Activated naive CD4-positive, alpha-beta T cell treated with anti-CD3 and anti-CD28 coated beads, Interleukin-2, amount 50 U/mL, for 24 hours (primary cell): ENCODE measurements around the gene SPTBN5.
A peak's percentile ranks its signal among the peaks of the same experiment; 100 is the strongest.

Experiments used
- H3K27ac Mint-ChIP-seq: one replicate; pipeline ENCODE4 v1.8.0; 2021; ENCODE audit warnings: mild to moderate bottlenecking, mixed read lengths
- H3K27me3 Mint-ChIP-seq: one replicate; pipeline ENCODE4 v1.8.0; 2021; ENCODE audit warnings: mixed read lengths
- H3K36me3 Mint-ChIP-seq: one replicate; pipeline ENCODE4 v1.8.0; 2021; ENCODE audit warnings: mixed read lengths
- H3K4me1 Mint-ChIP-seq: one replicate; pipeline ENCODE4 v1.8.0; 2021; ENCODE audit warnings: mixed read lengths
- H3K4me3 Mint-ChIP-seq: one replicate; pipeline ENCODE4 v1.8.0; 2021; ENCODE audit warnings: mild to moderate bottlenecking, mixed read lengths
- H3K9me3 Mint-ChIP-seq: one replicate; pipeline ENCODE4 v1.8.0; 2021; ENCODE audit warnings: mixed read lengths

SPTBN5 gene

DNA sequence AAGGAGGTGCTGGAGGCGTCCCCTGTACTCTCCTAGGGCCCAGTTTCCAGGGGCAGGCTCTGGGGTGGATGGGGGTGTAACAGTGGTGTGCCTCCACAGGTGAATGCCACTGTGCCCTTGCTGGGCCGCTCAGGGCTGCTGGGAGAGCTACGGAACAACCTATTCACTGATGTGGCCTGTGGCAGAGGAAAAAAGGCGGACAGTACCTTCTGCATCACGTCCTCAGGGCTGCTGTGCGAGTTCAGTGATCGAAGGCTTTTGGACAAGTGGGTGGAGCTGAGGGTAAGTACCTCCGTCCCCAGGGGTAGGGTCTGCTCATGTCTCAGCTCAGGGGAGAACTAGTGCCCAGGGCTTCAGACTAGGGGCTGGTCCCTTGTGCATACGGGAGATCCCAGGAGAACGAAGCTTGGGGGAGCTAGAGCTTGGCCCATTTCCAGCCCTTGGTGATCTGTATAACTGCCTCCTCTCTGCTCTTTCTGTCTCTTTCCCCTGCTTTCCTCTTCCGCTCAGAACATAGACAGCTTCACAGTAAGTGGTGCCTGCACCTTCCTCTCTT is 81.0 kb downstream of the SPTBN5 start:
- H3K36me3 Mint-ChIP-seq: peaks cover 6% of the 10 kb centered on the region
- peaks cover 6% of the 10 kb centered on the region for H3K4me1 Mint-ChIP-seq
- H3K27ac Mint-ChIP-seq: no peak overlapping the region
- no peak overlapping the region for H3K4me3 Mint-ChIP-seq
- H3K27me3 Mint-ChIP-seq: no peaks in the 10 kb centered on the region
- no peaks in the 10 kb centered on the region for H3K9me3 Mint-ChIP-seq

DNA sequence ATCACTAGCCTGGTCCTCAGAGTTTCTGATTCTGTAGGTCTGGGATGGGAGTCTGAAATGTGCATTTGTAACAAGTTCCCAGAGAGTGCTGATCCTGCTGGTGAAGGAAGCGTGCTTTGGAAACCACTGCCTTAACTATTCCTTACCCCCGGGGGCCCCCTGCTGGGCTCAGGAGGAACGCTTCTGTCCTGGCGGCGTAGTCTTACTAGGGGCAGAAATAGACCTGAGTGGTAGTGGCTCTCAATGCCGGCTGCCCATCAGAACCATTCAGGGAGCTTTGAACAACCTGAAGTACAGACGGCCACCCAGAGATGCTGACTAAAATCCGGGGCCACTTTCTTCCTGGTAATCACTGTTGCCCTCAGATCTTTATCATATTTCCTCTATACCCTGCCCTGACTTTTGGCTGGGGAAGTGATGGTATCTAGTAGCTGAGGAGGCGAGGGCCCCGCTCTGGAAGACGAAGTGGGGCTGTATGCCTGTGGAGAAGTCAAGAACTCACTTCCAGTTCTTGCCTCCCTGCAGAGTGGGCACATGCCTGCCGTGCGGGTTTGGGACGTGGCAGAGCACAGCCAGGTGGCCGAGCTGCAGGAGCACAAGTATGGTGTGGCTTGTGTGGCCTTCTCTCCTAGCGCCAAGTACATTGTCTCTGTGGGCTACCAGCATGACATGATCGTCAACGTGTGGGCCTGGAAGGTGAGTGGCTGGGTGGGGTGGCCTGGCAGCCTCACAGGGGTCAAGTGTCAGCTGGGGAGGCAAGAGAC is 82.2 kb downstream of the SPTBN5 start:
- peaks cover 6% of the 10 kb centered on the region for H3K4me1 Mint-ChIP-seq
- H3K27ac Mint-ChIP-seq: no peak overlapping the region
- no peaks in the 10 kb centered on the region for H3K27me3 Mint-ChIP-seq
- H3K36me3 Mint-ChIP-seq: peaks cover 6% of the 10 kb centered on the region
- no peak overlapping the region for H3K4me3 Mint-ChIP-seq
- no peaks in the 10 kb centered on the region for H3K9me3 Mint-ChIP-seq

DNA sequence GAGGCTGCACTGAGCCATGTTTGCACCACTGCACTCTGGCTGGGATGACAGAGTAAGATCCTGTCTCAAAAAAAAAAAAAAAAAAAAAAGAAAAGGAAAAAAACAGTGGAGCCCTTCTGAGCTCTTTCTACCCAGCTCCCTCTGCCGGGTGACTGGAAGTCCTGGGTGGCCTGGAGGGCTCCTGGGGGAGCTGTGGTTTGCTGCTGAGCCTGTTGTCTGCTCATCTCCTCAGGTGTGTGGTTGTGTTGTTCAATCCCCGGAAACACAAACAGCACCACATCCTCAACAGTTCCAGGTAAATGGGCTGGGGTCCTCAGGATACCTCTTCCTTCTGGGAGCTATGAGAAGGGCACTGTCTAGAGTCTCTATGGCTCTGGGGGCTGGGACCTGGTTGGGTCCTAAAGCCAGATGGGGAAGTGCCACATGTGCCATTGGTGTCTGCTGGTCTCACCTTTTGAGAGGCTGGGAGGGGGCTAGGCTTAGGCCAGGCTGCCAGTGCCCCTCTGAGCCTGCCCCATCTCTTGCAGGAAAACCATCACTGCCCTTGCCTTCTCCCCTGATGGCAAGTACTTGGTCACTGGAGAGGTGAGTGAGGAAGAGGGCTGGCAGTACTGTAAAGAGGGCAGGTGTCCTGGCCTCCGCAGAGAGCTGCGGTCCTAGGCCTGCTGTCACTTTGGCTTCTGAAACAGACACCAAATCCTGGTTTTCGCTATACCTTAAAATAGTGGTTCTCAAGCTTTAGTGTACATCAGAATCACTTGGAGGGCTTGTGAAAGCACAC is 83.0 kb downstream of the SPTBN5 start:
- Mint-ChIP-seq H3K36me3 (peaks cover 2% of the 10 kb centered on the region), H3K4me1 (peaks cover 6% of the 10 kb centered on the region), H3K27me3 (no peaks in the 10 kb centered on the region), H3K9me3 (no peaks in the 10 kb centered on the region), H3K27ac (no peak overlapping the region), H3K4me3 (no peak overlapping the region)

DNA sequence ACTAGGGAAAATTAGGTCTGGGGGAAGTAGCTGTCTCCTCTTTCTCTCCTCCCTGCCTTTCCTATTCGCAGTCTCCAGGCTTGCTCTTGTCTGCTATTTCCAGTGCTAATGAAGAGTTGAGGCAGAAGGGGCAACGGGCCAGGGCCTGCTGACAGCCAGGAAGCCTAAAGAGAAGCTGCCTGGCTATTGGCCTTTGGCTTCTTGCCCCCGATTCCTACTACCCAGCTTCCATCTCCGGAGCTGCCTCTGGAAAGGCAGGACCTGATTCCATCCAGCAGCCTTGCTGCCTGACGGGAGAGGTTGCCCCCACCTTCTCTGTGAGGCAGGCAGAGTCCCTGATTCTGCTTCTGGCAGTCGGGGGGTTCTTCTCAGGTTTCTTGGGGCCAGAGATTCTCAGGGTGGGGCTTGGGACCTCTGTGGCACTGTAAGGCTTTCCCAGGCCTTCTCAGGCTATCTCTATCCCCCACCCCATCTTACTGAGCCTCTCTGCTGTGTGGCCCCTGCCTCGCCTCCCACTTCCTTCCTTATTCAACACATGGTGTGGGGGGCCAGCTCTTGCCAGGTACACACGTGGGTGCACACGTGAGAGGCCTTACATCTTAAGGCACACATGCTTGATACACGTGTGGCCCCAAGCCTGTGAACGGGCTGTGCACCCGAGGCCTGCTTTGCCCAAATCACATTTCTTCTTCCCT is 84.2 kb downstream of the SPTBN5 start:
- H3K9me3 Mint-ChIP-seq: no peaks in the 10 kb centered on the region

GRCh38 chr15:41809121-41809520 is 84.7 kb downstream of the SPTBN5 start:
- peaks cover 14% of the 10 kb centered on the region for H3K4me1 Mint-ChIP-seq
- H3K4me3 Mint-ChIP-seq: no peak overlapping the region
- H3K9me3 Mint-ChIP-seq: no peaks in the 10 kb centered on the region
- no peaks in the 10 kb centered on the region for H3K27me3 Mint-ChIP-seq
- no peak overlapping the region for H3K27ac Mint-ChIP-seq
- H3K36me3 Mint-ChIP-seq: peaks cover 3% of the 10 kb centered on the region

More for the DNA sequence above, 84.2 kb downstream of the SPTBN5 start:
- Mint-ChIP-seq H3K27ac (no peak overlapping the region), H3K27me3 (no peaks in the 10 kb centered on the region), H3K4me3 (no peak overlapping the region), H3K4me1 (peaks cover 10% of the 10 kb centered on the region), H3K36me3 (peaks cover 3% of the 10 kb centered on the region)

- Mint-ChIP-seq H3K9me3 (no peaks in the 10 kb centered on the region), H3K27ac (no peak overlapping the region), H3K36me3 (peaks cover 3% of the 10 kb centered on the region), H3K4me1 (peaks cover 12% of the 10 kb centered on the region), H3K4me3 (no peak overlapping the region), H3K27me3 (no peaks in the 10 kb centered on the region)
Observed at GRCh38 chr15:41806291-41807181, 87.3 kb downstream of the SPTBN5 start.

DNA sequence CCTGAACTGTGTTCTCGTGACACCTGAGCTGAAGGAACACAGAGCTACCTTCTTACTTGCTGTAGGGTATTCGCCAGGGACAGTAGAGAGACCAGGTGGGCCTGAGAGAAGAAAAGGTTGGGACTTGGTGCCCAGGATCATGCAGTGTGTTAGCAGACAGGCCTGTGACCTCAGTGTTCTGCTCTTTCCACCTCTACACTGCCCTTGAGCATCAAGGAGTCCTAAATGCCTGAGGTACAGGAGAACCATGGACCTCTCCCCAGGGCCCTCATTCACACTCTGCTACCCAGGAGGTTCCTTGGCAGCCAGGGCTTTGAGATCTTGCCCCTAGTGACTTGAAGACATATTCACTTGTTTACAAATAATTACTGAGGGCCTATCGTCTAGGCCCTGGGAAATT is 88.1 kb downstream of the SPTBN5 start:
- no peak overlapping the region for H3K4me3 Mint-ChIP-seq
- no peak overlapping the region for H3K27ac Mint-ChIP-seq
- no peaks in the 10 kb centered on the region for H3K27me3 Mint-ChIP-seq
- no peaks in the 10 kb centered on the region for H3K9me3 Mint-ChIP-seq
- peaks cover 8% of the 10 kb centered on the region for H3K4me1 Mint-ChIP-seq
- H3K36me3 Mint-ChIP-seq: peaks cover 5% of the 10 kb centered on the region

- Mint-ChIP-seq H3K27ac (peak overlapping the region; percentile 26), H3K4me1 (peaks cover 8% of the 10 kb centered on the region), H3K36me3 (peaks cover 5% of the 10 kb centered on the region), H3K27me3 (no peaks in the 10 kb centered on the region), H3K4me3 (no peak overlapping the region), H3K9me3 (no peaks in the 10 kb centered on the region)
Observed at GRCh38 chr15:41804916-41805666, 88.8 kb downstream of the SPTBN5 start.

GRCh38 chr15:41804361-41804760 is 89.5 kb downstream of the SPTBN5 start:
- Mint-ChIP-seq H3K27ac (peak overlapping the region; percentile 35), H3K9me3 (no peaks in the 10 kb centered on the region), H3K4me1 (peaks cover 8% of the 10 kb centered on the region), H3K36me3 (peaks cover 5% of the 10 kb centered on the region), H3K27me3 (no peaks in the 10 kb centered on the region), H3K4me3 (no peak overlapping the region)

DNA sequence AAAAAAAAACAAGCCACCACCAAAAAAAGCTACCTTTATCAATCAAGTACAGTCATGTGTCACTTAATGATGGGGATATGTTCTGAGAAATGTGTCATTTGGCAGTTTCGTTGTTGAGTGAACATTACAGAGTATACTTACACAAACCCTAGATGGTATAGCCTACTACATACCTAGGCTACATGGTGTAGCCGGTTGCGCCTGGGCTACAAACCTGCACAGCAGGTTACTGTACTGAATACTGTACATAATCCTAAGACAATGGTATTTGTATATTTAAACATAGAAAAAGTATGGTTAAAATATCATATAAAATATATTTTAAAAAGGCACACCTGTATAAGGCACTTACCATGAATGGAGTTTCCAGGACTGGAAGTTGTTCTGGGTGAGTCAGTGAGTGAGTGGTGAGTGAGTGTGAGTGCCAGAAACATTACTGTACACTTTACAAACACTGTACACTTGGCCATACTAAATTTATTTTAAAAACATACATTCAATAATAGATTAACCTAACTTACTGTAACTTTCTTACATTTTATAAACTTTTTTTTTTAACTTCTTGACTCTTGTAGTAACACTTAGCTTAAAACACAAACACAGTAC is 91.9 kb downstream of the SPTBN5 start:
- peaks cover 10% of the 10 kb centered on the region for H3K4me1 Mint-ChIP-seq
- H3K9me3 Mint-ChIP-seq: no peaks in the 10 kb centered on the region
- H3K27ac Mint-ChIP-seq: no peak overlapping the region
- no peaks in the 10 kb centered on the region for H3K27me3 Mint-ChIP-seq
- peaks cover 5% of the 10 kb centered on the region for H3K36me3 Mint-ChIP-seq
- no peak overlapping the region for H3K4me3 Mint-ChIP-seq

- Mint-ChIP-seq H3K4me3 (no peak overlapping the region), H3K36me3 (peaks cover 5% of the 10 kb centered on the region), H3K27ac (peak overlapping the region; percentile 23), H3K4me1 (peaks cover 18% of the 10 kb centered on the region), H3K9me3 (no peaks in the 10 kb centered on the region), H3K27me3 (no peaks in the 10 kb centered on the region)
Observed at GRCh38 chr15:41801185-41801584, 92.7 kb downstream of the SPTBN5 start.

DNA sequence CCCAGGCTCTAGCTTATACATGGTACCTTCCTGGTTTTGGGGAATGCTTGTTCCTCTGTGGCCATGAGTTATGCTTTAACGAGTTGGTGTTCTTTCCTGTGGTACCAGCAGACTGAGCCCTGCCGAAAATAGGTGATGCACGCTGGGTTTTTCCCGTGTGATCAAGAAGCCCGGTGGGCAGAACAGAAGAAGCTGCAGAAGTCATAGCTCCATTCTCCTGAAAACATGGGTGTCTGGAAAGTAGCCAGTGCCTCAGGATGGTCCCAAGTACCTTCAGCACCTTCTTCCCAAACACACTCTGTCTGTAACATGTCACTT is 94.4 kb downstream of the SPTBN5 start:
- H3K36me3 Mint-ChIP-seq: peaks cover 2% of the 10 kb centered on the region

GRCh38 chr15:41798607-41799487 is 95.0 kb downstream of the SPTBN5 start:
- Mint-ChIP-seq H3K36me3 (peaks cover 2% of the 10 kb centered on the region), H3K4me3 (no peak overlapping the region), H3K4me1 (peaks cover 24% of the 10 kb centered on the region), H3K27me3 (no peaks in the 10 kb centered on the region), H3K27ac (no peak overlapping the region), H3K9me3 (no peaks in the 10 kb centered on the region)

More for the DNA sequence above, 94.4 kb downstream of the SPTBN5 start:
- Mint-ChIP-seq H3K4me3 (no peak overlapping the region), H3K4me1 (peaks cover 23% of the 10 kb centered on the region), H3K27ac (no peak overlapping the region), H3K9me3 (no peaks in the 10 kb centered on the region), H3K27me3 (no peaks in the 10 kb centered on the region)
